B cell (primary cell): ENCODE results near the gene TRDN.

Source experiments
- CTCF ChIP-seq: fragments of 200-600 bp; IDR thresholded peaks from one replicate; pipeline ENCODE4 v1.8.0; 2022; ENCODE audit warnings: antibody characterized with exemption, mild to moderate bottlenecking
- EZH2 ChIP-seq: IDR thresholded peaks from 2 replicates; pipeline ENCODE4 v1.6.1; 2012; ENCODE audit warnings: borderline replicate concordance, low read depth, mild to moderate bottlenecking, moderate library complexity, low read length; ENCODE audit not compliant: insufficient read depth, poor library complexity, severe bottlenecking

- TF ChIP-seq CTCF (no peak), EZH2 (no peak)
These were observed 412.7 kb downstream of the TRDN start for GRCh38 chr6:123224077-123224476.
